Coronary artery (tissue), 2 donors: Measurements from ENCODE around the gene ERC2.

Experiments used
- DNase-seq: peaks from one replicate; pipeline ENCODE4 v3.0.0-alpha.2; 2017; ENCODE audit warnings: low spot score
- H3K27ac ChIP-seq, 2 donors: fragments of 200-600 bp; sonication (generic); one replicate each; pipeline ENCODE4 v1.5.1; 2016 to 2019
- H3K4me3 ChIP-seq: fragments of 200-600 bp; sonication (generic); 2 replicates; pipeline ENCODE4 v1.5.1; 2016; ENCODE audit warnings: mild to moderate bottlenecking, moderate library complexity
- TF ChIP-seq, protein P1 (sequence below): fragments of 200-600 bp; sonication (generic); IDR thresholded peaks from one replicate; pipeline ENCODE4 v1.5.1; 2019; ENCODE audit warnings: antibody characterized with exemption

The ERC2 gene

DNA sequence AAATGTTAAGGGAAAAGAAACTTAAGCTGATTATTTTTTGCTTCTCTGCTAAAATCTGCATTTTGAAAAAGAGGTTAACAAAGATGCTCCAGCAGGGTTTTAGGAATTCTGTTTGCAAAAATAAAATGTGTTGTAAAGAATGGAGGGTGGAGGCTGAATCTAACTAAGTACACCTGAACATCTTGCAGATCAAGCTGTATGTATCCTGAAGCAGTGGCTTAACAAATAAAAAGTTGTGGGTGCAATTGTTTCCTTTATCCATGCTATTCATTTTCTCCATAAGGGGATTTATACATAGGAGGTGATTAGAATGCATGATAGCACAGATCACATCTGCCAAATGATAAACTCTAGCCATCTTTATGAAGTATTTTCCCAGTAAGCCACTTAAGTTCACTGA lies 466.3 kb downstream of the ERC2 start:
- H3K4me3 ChIP-seq, result no peak overlapping the region
- TF ChIP-seq, protein P1, sequence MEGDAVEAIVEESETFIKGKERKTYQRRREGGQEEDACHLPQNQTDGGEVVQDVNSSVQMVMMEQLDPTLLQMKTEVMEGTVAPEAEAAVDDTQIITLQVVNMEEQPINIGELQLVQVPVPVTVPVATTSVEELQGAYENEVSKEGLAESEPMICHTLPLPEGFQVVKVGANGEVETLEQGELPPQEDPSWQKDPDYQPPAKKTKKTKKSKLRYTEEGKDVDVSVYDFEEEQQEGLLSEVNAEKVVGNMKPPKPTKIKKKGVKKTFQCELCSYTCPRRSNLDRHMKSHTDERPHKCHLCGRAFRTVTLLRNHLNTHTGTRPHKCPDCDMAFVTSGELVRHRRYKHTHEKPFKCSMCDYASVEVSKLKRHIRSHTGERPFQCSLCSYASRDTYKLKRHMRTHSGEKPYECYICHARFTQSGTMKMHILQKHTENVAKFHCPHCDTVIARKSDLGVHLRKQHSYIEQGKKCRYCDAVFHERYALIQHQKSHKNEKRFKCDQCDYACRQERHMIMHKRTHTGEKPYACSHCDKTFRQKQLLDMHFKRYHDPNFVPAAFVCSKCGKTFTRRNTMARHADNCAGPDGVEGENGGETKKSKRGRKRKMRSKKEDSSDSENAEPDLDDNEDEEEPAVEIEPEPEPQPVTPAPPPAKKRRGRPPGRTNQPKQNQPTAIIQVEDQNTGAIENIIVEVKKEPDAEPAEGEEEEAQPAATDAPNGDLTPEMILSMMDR, result no peak
- no peak for DNase-seq
- H3K27ac ChIP-seq, result no peak overlapping the region

- H3K4me3 ChIP-seq, result no peak overlapping the region
- DNase-seq, result no peak
- H3K27ac ChIP-seq, result no peak overlapping the region
- TF ChIP-seq, protein P1, result no peak
These were observed 466.7 kb downstream of the ERC2 start for GRCh38 chr3:56001537-56001936.

DNA sequence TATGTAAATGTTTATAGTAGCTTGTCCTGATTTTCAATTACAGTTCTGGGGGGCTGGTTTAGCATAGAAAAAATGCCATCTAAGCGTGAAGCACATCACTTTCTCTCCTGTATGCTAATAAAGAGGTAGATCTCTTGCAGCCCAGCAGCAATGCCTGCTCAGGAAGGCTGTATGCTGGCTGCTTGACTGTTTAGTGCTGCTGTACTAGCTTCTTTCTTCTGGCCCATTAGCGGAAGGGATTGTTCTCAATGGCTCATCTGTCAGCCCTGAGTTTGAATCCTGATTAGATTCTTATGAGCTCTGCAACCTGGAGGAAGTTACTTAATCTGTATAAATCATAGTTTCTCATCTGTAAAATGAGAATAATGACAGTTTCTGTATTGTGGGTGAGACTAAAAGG lies 478.9 kb downstream of the ERC2 start:
- TF ChIP-seq, protein P1, result no peak
- no peak overlapping the region for H3K27ac ChIP-seq
- H3K4me3 ChIP-seq, result no peak overlapping the region
- no peak for DNase-seq

- TF ChIP-seq, protein P1, result no peak
These were observed 479.4 kb downstream of the ERC2 start for GRCh38 chr3:55988905-55989304.

GRCh38 chr3:55984626-55985025 lies 483.6 kb downstream of the ERC2 start:
- TF ChIP-seq, protein P1, result no peak
- Histone ChIP-seq H3K4me3 (no peak overlapping the region), H3K27ac (no peak overlapping the region)

More at GRCh38 chr3:55988905-55989304, 479.4 kb downstream of the ERC2 start:
- H3K4me3 ChIP-seq, result no peak overlapping the region
- no peak overlapping the region for H3K27ac ChIP-seq
- no peak for DNase-seq

GRCh38 chr3:55978953-55979352 lies 489.3 kb downstream of the ERC2 start:
- H3K4me3 ChIP-seq, result no peak overlapping the region
- H3K27ac ChIP-seq, result no peak overlapping the region
- no peak for DNase-seq
- TF ChIP-seq, protein P1, result no peak

More at GRCh38 chr3:55984626-55985025, 483.6 kb downstream of the ERC2 start:
- DNase-seq, result no peak

DNA sequence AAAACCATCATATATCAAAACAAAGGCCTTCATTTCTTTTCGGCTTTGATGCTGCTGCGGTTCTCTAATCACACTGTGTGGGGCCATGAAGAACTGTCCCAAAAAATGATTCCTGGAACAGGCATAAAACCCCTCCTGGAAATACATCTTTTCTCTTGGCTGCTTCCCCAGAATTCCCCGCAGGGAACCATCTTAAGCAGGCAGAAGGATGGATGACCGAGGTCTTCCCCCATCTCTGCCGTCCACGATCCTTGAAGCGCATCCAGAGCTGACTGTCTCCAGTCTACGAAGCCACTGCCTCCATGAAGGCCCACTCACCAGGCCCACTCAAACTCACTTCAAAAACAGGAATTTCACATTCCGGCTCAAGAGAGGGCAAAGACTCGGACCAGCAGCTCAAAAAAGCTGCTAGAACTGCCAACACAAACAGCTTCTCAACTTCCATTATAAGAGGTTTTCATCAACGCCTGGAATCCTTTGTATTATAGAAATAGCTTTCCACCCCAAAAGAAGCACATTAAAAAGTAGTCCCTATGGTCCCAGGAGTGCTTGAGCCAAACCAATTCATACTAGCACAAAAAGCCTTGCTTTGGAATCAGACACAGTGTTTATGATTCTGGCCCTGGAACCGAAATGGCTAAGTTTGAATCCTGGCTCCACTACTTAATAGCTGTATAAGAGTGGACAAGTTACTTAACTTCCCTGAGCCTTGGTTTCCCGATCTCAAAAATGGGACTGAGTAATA lies 493.7 kb downstream of the ERC2 start:
- Histone ChIP-seq H3K27ac (no peak overlapping the region), H3K4me3 (no peak overlapping the region)
- TF ChIP-seq, protein P1, result no peak
- no peak for DNase-seq
